Endometrial microvascular endothelial cells (primary cell): Measurements from ENCODE around the gene BTF3L4. TPM values are rescaled to one million over a fixed set of nuclear protein-coding genes. Genes with fewer than 3 reads are reported as not detected.
"Not testable (repeated sequence)": the region's sequence is repeated elsewhere in the genome, so short reads cannot be mapped to it uniquely, and the experiment has no call there.

Experiments
- in situ Hi-C: cut with HindIII; loops from 2 replicates; pipeline ENCODE4 v1.10.0; 2017; ENCODE audit warnings: low sequenced_read_pairs, low pct_unique_long_range_greater_than_20kb; ENCODE audit errors: inconsistent ontology term
- total RNA-seq: library from RNA; depleted of rRNA; stranded (reverse); fragments of >200 nt; gene quantifications from one replicate; pipeline ENCODE4 v1.2.3, GENCODE V29; 2015; ENCODE audit errors: inconsistent ontology term

The BTF3L4 gene
- total RNA-seq = 41.7 TPM

DNA sequence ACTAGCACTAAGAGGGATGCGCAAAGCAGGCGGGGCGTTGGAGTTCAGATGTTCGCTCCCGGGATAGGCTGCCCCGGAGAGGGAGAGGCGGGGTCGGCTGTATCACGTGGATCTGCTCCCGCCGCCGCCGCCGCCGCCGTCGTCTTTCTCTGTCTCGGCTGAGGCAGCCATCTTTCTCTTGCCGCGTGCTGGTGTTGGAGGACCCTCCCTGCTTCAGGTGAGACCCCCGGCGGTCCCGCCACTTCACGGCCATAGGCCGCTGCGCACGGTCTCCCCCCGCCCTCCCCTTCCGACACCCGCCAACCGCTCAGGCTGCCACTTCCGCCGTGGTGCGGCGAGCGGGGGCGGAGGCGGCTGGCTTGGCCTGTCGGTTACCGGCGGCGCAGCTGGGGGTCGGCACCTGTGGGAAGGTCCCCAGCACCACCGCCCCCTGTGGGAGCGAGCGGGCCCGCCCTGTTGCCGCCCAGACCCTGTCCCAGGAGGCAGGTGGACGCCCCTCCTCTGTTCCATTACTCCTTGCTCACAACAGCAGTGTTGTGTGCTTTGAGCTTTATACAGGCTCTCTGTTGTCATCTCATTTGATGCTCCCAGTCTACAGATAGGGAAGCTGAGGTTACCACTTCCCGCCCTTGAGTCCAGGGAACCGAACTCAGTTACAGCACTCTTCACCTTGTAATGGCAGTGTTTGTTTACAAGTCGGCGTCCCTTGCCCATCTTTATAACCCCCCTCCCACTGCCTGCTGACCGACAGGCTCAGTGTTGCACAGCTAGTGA, at the start of gene BTF3L4:
Gene BTF3L4, plus strand, starts transcription at position 133 of the 774 bp plus-strand sequence. CDS start 3,553 bp downstream, outside the sequence.
- in situ Hi-C loops = no loop called here

GRCh38 chr1:52007215-52008002, 48.7 kb upstream of the BTF3L4 start:
- in situ Hi-C loops = no loop called here

- in situ Hi-C loops = no loop called here
These were observed 47.9 kb upstream of the BTF3L4 start for GRCh38 chr1:52008071-52008809.

GRCh38 chr1:52022133-52022532, 34.0 kb upstream of the BTF3L4 start:
- in situ Hi-C loops = no loop called here

DNA sequence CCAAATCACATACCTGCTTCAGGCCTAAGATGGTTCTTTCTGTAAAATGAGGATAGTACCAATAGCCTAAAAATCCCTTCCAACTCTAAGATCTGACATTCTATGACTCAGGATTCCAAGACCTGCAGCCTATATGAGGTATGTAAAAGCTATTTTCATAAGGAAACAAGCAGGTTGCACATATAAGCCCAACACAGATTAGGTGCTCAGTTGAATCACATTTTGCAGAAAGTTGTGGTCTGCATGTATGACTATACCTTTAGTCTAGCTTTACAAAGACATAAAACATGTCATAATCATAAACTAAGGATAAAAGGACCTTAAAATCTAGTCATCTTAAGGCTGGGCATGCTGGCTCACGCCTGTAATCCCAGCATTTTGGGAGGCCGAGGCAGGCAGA, 29.8 kb upstream of the BTF3L4 start:
- in situ Hi-C loops = no loop called here

DNA sequence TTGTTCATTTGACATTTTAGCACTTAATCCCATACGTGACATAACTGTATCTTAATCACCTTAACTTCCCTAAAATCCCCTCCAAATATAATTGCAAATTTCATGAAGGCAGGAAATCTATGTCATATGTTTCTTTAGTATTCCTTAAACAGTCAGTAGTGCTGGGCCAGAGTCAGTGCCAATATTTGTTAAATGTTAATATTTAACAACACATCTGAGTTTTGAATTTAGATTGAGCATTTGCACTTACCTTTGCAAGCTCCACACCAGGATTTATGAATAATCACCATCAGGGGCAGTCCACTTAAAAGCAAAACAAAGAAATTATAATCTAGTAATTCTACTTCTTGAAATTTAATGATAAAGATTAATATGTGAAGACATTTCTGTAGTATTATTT, 27.8 kb upstream of the BTF3L4 start:
- in situ Hi-C loops = no loop called here

- in situ Hi-C loops = not testable (repeated sequence)
These were observed 27.3 kb upstream of the BTF3L4 start for GRCh38 chr1:52028839-52029238.

GRCh38 chr1:52032124-52032784, 23.8 kb upstream of the BTF3L4 start:
- in situ Hi-C loops = no loop called here

GRCh38 chr1:52032785-52033131, 23.3 kb upstream of the BTF3L4 start:
- in situ Hi-C loops = no loop called here

DNA sequence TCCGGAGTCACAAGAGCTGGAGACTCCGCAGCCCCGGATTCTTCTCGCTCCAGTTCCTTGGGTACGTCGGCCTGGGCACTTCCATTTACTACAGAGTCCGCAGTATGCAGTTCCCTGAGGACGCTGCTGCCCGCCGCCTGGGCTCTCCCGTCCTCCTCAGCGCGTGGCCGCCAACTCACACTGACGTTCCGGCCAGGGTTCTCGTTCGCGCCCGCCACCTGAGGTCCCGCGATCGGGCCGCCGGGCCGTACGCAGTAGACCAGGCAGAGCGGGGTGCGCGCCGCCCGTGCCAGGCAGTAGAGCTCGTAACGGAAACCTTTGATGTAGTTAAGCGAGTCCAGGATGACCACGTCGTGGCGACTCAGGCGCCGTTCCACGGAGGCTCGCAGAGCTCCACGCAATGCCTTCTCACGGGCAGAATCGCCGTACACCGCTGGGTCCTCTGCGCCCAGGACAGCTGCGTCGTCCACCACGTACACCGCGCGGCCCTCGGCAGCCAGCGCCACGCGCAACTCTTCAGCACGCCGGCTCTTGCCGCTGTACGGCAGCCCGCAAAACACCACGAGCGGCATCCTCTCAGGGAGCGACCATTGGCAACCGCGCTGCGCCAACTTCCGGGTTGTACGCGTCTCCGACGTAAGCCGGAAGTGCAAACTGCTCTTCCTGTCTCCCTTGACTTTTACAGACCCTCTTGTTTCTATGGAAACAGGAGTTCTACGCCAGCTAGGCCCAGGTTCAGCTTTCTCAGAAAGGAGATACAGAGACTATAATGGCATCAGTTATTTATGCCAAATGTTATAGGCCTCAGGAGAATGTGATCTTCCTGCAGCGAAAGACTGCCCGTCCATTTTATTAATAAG, 22.7 kb upstream of the BTF3L4 start, which contains the start of gene KTI12:
Gene KTI12, minus strand, starts transcription at position 621 of the 860 bp plus-strand sequence. Its CDS starts 49 bp downstream, at position 572.
- in situ Hi-C loops = no loop called here

DNA sequence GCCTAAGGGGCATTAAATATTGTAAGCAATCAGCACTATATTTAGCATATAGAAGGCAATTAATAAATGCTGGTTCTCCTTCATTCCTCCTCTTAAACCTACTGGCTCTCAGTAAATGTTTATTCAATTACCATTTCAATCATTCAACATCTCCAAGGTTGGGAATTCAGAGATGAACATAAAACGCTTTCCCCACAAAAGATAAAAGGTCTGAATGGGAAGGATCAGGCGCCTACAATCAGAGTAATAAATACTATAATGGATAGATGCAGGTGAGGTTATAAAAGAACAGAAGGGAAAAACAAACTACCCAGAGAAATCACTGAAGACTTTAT, 22.1 kb upstream of the BTF3L4 start:
- in situ Hi-C loops = no loop called here

GRCh38 chr1:52037402-52037814, 18.7 kb upstream of the BTF3L4 start:
- in situ Hi-C loops = no loop called here

GRCh38 chr1:52037909-52038308, 18.2 kb upstream of the BTF3L4 start:
- in situ Hi-C loops = no loop called here

DNA sequence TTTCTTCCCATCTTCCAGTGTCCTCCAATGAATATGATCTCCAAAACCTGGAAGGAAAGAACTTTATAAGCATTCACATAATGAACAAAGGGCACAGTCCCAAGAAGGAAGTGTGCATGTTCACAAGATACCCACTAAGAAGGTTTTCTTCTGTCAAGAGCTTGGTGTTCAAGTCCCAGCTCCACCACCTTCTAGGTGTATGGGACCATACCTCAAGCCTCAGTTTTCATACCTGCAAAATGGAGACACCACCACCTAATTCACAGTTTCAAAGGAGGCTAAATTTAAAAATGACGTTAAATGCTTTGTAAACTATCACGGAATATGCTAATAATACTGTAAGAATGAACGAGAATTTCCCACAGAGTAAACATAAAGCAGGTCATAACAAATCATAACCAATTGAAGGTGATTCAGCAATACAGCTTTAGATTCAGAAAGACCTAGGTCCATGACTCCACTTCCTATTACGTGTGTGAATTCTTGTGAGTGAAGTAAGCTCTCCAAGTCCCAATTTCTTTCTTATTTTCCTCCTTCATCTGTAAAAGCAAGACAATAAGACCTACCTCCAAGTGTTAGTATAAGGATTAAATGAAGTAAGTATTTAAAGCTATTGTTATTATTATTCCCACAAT, 14.4 kb upstream of the BTF3L4 start:
- in situ Hi-C loops = no loop called here

DNA sequence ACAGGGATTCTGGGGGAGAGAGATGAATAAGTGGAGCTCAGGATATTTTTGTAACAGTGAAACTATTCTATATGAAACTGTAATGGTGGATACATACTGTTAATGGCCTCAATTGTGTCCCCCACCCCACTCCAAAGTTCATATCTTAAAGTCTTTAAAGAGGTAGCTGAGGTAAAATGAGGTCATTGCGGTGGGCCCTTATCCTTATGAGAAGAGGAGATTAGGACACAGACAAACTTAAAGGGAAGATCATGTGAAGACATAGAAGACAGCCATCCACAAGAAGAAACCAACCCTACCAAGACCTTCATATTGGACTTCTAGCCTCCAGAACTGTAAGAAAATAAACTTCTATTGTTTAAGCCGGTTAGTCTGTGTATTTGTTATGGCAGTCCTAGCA, 10.9 kb upstream of the BTF3L4 start:
- in situ Hi-C loops = no loop called here

DNA sequence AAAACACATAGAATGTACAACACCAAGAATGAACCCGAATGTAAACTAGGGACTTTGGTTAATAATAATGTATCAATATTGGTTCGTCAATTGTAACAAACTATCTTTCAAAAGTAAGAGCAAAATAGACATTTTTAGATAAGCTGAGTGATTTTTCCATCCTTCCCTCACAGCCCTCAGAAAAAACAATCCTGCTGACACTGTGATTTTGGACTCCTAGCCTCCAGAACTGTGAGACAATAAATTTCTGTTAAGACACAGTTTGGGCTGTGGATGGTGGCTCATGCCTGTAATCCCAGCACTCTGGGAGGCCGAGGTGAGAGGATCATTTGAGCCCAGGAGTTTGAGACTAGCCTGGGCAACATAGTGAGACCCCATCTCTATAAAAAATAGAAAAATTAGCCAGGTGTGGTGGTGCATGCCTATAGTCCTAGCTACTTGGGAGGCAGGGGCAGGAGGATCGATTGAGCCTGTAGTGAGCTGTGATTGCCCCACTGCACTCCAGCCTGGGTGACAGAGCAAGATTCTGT, 10.4 kb upstream of the BTF3L4 start:
- in situ Hi-C loops = not testable (repeated sequence)

DNA sequence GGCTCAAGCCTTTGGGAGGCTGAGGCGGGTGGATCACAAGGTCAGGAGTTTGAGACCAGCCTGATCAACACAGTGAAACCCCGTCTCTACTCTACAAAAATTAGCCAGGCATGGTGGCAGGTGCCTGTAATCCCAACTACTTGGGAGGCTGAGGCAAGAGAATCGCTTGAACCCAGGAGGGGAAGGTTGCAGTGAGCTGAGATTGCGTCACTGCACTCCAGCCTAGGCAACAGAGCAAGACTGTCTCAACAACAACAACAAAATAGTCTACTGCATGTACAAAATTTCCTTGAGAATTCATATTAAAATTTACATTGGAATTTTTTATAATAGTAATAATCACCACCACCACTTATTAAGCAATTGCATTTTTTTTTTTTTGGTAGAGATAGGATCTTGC, 6.8 kb upstream of the BTF3L4 start:
- in situ Hi-C loops = not testable (repeated sequence)

GRCh38 chr1:52053862-52054261, 2.2 kb upstream of the BTF3L4 start:
- in situ Hi-C loops = no loop called here
